ENCODE measurements around the gene DNAJB12. TPM values are rescaled to one million over a fixed set of nuclear protein-coding genes. Genes with fewer than 3 reads are reported as not detected.

DNAJB12 gene
- total RNA-seq, 1 experiment from 2014 or later = 51.0 TPM

GRCh38 chr10:72344932-72345331, 9.8 kb downstream of the DNAJB12 start:
- H3K27me3 ChIP-seq (ENCODE audit: control insufficient read depth, insufficient read depth, low read length) = no peaks in the 10 kb centered on the region
- H3K36me3 ChIP-seq (ENCODE audit: control insufficient read depth, insufficient read depth, low read length) = 0 out of 2 replicates have a peak, but pooled peaks cover 2% of the 10 kb centered on the region
- H3K4me3 ChIP-seq (ENCODE audit: low read depth in 2 of 2, low read length in 2 of 2) = no peak overlapping the region
- DNase-seq (ENCODE audit: low read depth, low spot score) (no peak), ATAC-seq (no peak)
- H3K9me3 ChIP-seq (ENCODE audit: control insufficient read depth, insufficient read depth, low read depth, low read length) = no peaks in the 10 kb centered on the region
- TF ChIP-seq REST (IDR thresholded peaks at IDR 0.05; ENCODE audit: insufficient read depth in 1 of 2, low read depth in 2 of 2, low read length in 1 of 2) (no peak), SIN3A (IDR thresholded peaks at IDR 0.05; ENCODE audit: borderline replicate concordance, insufficient read depth, low read depth, low read length) (no peak), POLR2AphosphoS5 (IDR thresholded peaks at IDR 0.05; ENCODE audit: low read depth, low read length) (no peak), CTCF (IDR thresholded peaks at IDR 0.05) (no peak)
- in situ Hi-C loops (cut with HindIII; ENCODE audit: low pct_unique_long_range_greater_than_20kb, low sequenced_read_pairs) = no loop called here
- H3K27ac ChIP-seq (ENCODE audit: low read length) = no peak overlapping the region
- H3K4me1 ChIP-seq (ENCODE audit: control insufficient read depth, insufficient read depth, low read length) = peaks cover 9% of the 10 kb centered on the region
- intact Hi-C loops (cut with micrococcal nuclease; ENCODE audit: unreplicated experiment) = no loop called here
- ChIA-PET POLR2A (interaction anchor here (0.9 kb wide), 1 partner anchor 10 kb away, joined by 3 read pairs; the partner anchor contains the start of gene DNAJB12), CTCF (interaction anchor here (0.5 to 0.7 kb wide), 2 partner anchors 265 to 447 kb away, joined by 7 read pairs; no protein-coding TSS in a partner anchor)
- no TSS peak for BruUV-seq (replicated peaks)

- in situ Hi-C loops (cut with HindIII; ENCODE audit: low pct_unique_long_range_greater_than_20kb, low sequenced_read_pairs) (no loop called here), intact Hi-C loops (cut with micrococcal nuclease; ENCODE audit: unreplicated experiment) (no loop called here)
- no peak overlapping the region for H3K27ac ChIP-seq (ENCODE audit: low read length)
- CTCF ChIA-PET = interaction anchor here (0.5 to 0.6 kb wide), 2 partner anchors 572 to 611 kb away, joined by 3 to 6 read pairs; no protein-coding TSS in a partner anchor
- BruUV-seq (replicated peaks) = no TSS peak
- H3K4me1 ChIP-seq (ENCODE audit: control insufficient read depth, insufficient read depth, low read length) = peaks cover 9% of the 10 kb centered on the region
- H3K9me3 ChIP-seq (ENCODE audit: control insufficient read depth, insufficient read depth, low read depth, low read length) = no peaks in the 10 kb centered on the region
- 0 out of 2 replicates have a peak, but pooled peaks cover 2% of the 10 kb centered on the region for H3K36me3 ChIP-seq (ENCODE audit: control insufficient read depth, insufficient read depth, low read length)
- TF ChIP-seq POLR2AphosphoS5 (IDR thresholded peaks at IDR 0.05; ENCODE audit: low read depth, low read length) (0 out of 2 replicates have a peak, but pooled peaks have one; percentile 17), SIN3A (IDR thresholded peaks at IDR 0.05; ENCODE audit: borderline replicate concordance, insufficient read depth, low read depth, low read length) (no peak)
- H3K4me3 ChIP-seq (ENCODE audit: low read depth in 2 of 2, low read length in 2 of 2) = no peak overlapping the region
- no peak for DNase-seq (ENCODE audit: low read depth, low spot score)
- no peak for ATAC-seq
- POLR2A ChIA-PET = no interaction called here
- H3K27me3 ChIP-seq (ENCODE audit: control insufficient read depth, insufficient read depth, low read length) = no peaks in the 10 kb centered on the region
These were observed 11.8 kb downstream of the DNAJB12 start for GRCh38 chr10:72342911-72343310.

GRCh38 chr10:72340510-72341261, 14.0 kb downstream of the DNAJB12 start:
- intact Hi-C loops (cut with micrococcal nuclease; ENCODE audit: unreplicated experiment) (no loop called here), in situ Hi-C loops (cut with HindIII; ENCODE audit: low pct_unique_long_range_greater_than_20kb, low sequenced_read_pairs) (no loop called here)
- BruUV-seq (replicated peaks) = no TSS peak
- TF ChIP-seq CTCF (IDR thresholded peaks at IDR 0.05) (peak; percentile 99), SIN3A (IDR thresholded peaks at IDR 0.05; ENCODE audit: borderline replicate concordance, insufficient read depth, low read depth, low read length) (no peak)
- DNase-seq (ENCODE audit: low read depth, low spot score) (no peak), ATAC-seq (peak; percentile 75)
- POLR2A ChIA-PET = no interaction called here
- Histone ChIP-seq H3K4me3 (ENCODE audit: low read depth in 2 of 2, low read length in 2 of 2) (no peak overlapping the region), H3K27ac (ENCODE audit: low read length) (no peak overlapping the region), H3K4me1 (ENCODE audit: control insufficient read depth, insufficient read depth, low read length) (peaks cover 19% of the 10 kb centered on the region), H3K36me3 (ENCODE audit: control insufficient read depth, insufficient read depth, low read length) (peaks cover 5% of the 10 kb centered on the region; the same call in 1 of the 2 replicates), H3K27me3 (ENCODE audit: control insufficient read depth, insufficient read depth, low read length) (no peaks in the 10 kb centered on the region), H3K9me3 (ENCODE audit: control insufficient read depth, insufficient read depth, low read depth, low read length) (no peaks in the 10 kb centered on the region)
- CTCF ChIA-PET = interaction anchor here (0.5 to 0.9 kb wide), 4 partner anchors 9 to 247 kb away, joined by 3 to 8 read pairs (median 3); no protein-coding TSS in a partner anchor
